ENCODE measurements around the gene ATM. TPM values are rescaled to one million over a fixed set of nuclear protein-coding genes. Genes with fewer than 3 reads are reported as not detected.
"Not testable (repeated sequence)": the region's sequence is repeated elsewhere in the genome, so short reads cannot be mapped to it uniquely, and the experiment has no call there.

The ATM gene
- total RNA-seq, 1 donor from 2014 or later = 37.3 TPM

DNA sequence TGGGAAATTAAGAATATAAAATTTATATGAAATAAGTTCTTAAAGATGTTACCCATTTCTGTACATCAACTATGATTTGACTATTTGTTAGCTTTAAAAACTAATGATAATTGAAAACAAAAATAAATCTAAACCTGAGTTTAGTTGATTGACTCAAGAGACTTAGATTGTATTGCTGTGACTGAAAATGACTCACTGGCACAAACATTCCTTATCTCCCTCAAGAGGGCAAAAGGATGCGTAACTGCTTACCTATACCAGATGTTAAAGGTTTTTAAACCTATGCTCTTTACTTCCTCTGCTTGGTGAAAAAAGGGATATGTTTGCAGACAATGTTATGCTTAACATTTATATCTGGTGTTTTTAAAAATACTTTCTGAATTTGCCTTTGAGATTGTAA is 30.3 kb downstream of the ATM start:
- H3K36me3 Mint-ChIP-seq (ENCODE audit: low read depth) = peaks cover 40% of the 10 kb centered on the region
- peaks cover 8% of the 10 kb centered on the region for H3K4me1 Mint-ChIP-seq (ENCODE audit: low read depth)
- no peaks in the 10 kb centered on the region for H3K27me3 Mint-ChIP-seq (ENCODE audit: insufficient read depth)
- no peak overlapping the region for H3K27ac Mint-ChIP-seq
- no peaks in the 10 kb centered on the region for H3K9me3 Mint-ChIP-seq
- intact Hi-C loops (cut with micrococcal nuclease) = no loop called here
- DNase-seq (ENCODE audit: low spot score) = no peak
- no peak overlapping the region for H3K4me3 Mint-ChIP-seq

DNA sequence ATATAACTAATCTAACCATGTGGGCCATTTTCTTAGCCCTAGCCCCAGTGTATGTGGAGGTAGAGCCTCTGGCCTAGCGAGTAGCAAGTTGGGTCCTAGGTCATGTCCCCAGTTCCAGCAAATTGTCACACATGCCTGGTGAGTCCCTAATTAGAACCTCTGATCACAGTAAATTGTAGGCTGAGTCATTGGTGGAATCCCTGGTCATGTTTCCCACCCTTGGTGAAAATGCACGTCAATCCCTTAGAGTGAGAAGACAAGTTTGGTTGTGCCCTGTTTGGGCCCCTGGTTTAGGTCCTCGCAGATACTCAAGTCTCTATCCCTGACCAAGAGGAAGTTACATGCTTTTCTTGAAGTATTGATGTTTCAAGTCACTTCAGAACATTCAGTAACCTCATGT is 46.7 kb downstream of the ATM start:
- H3K27me3 Mint-ChIP-seq (ENCODE audit: insufficient read depth) = no peaks in the 10 kb centered on the region
- peaks cover 9% of the 10 kb centered on the region for H3K9me3 Mint-ChIP-seq
- peaks cover 39% of the 10 kb centered on the region for H3K36me3 Mint-ChIP-seq (ENCODE audit: low read depth)
- intact Hi-C loops (cut with micrococcal nuclease) = loop anchor here (2.0 kb wide), 1 partner anchor 21 kb away; no protein-coding TSS in a partner anchor
- H3K4me3 Mint-ChIP-seq = no peak overlapping the region
- no peak for DNase-seq (ENCODE audit: low spot score)
- H3K27ac Mint-ChIP-seq = no peak overlapping the region
- peaks cover 5% of the 10 kb centered on the region for H3K4me1 Mint-ChIP-seq (ENCODE audit: low read depth)

DNA sequence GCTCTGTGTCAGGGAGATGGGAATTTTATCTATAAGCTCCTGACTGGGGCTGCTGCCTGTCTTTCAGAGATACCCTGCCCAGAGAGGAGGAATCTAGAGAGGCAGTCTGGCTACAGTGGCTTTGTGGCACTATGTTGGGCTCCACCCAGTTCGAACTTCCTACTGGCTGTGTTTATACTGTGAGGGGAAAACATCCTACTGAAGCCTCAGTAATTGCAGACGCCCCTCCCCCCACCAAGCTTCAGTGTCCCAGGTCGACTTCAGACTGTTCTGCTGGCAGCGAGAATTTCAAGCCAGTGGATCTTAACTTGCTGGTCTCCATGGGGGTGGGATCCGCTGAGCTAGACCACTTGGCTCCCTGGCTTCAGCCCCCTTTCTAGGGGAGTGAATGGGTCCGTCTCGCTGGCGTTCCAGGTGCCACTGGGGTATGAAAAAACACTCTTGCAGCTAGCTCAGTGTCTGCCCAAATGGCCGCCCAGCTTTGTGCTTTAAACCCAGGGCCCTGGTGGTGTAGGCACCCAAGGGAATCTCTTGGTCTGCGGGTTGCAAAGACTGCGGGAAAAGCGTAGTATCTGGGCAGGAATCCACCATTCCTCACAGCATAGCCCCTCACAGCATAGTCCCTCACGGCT is 54.2 kb downstream of the ATM start:
- Mint-ChIP-seq H3K36me3 (ENCODE audit: low read depth) (peaks cover 57% of the 10 kb centered on the region), H3K9me3 (peaks cover 20% of the 10 kb centered on the region), H3K4me1 (ENCODE audit: low read depth) (peaks cover 11% of the 10 kb centered on the region)
- DNase-seq (ENCODE audit: low spot score); intact Hi-C loops (cut with micrococcal nuclease); H3K27me3 Mint-ChIP-seq (ENCODE audit: insufficient read depth); H3K4me3 Mint-ChIP-seq; H3K27ac Mint-ChIP-seq: not testable (repeated sequence)

- no peak for DNase-seq (ENCODE audit: low spot score)
- H3K27me3 Mint-ChIP-seq (ENCODE audit: insufficient read depth) = no peaks in the 10 kb centered on the region
- peaks cover 54% of the 10 kb centered on the region for H3K36me3 Mint-ChIP-seq (ENCODE audit: low read depth)
- peaks cover 20% of the 10 kb centered on the region for H3K9me3 Mint-ChIP-seq
- intact Hi-C loops (cut with micrococcal nuclease) = no loop called here
- H3K4me1 Mint-ChIP-seq (ENCODE audit: low read depth) = peaks cover 11% of the 10 kb centered on the region
- no peak overlapping the region for H3K27ac Mint-ChIP-seq
- H3K4me3 Mint-ChIP-seq = no peak overlapping the region
Measured at GRCh38 chr11:108278546-108278945, 55.7 kb downstream of the ATM start.

- Mint-ChIP-seq H3K4me3 (no peak overlapping the region), H3K36me3 (ENCODE audit: low read depth) (peaks cover 50% of the 10 kb centered on the region), H3K27me3 (ENCODE audit: insufficient read depth) (no peaks in the 10 kb centered on the region), H3K4me1 (ENCODE audit: low read depth) (peaks cover 11% of the 10 kb centered on the region), H3K27ac (no peak overlapping the region), H3K9me3 (peaks cover 17% of the 10 kb centered on the region)
- intact Hi-C loops (cut with micrococcal nuclease) = no loop called here
- no peak for DNase-seq (ENCODE audit: low spot score)
Measured at GRCh38 chr11:108278954-108279353, 56.1 kb downstream of the ATM start.

DNA sequence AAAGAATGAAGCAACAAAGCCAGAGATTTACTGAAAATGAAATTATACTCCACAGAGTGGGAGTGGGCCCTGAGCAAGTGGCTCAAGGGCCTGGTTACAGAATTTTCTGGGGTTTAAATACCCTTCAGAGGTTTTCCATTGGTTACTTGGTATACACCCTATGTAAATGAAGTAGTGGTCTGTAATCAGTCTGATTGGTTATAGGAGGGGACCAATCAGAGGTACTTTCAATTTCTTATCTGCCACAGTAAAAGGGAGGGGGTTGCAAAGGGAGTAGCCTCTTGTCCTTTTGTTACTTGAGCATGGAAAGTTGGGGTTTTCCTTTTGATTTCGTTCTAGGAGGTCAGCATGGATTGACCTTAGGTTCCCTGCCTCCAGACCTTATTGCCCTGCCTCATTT is 63.5 kb downstream of the ATM start:
- Mint-ChIP-seq H3K9me3 (no peaks in the 10 kb centered on the region), H3K36me3 (ENCODE audit: low read depth) (peaks cover 31% of the 10 kb centered on the region), H3K4me1 (ENCODE audit: low read depth) (no peaks in the 10 kb centered on the region), H3K27ac (no peak overlapping the region), H3K27me3 (ENCODE audit: insufficient read depth) (no peaks in the 10 kb centered on the region), H3K4me3 (no peak overlapping the region)
- intact Hi-C loops (cut with micrococcal nuclease) = no loop called here
- DNase-seq (ENCODE audit: low spot score) = no peak

DNA sequence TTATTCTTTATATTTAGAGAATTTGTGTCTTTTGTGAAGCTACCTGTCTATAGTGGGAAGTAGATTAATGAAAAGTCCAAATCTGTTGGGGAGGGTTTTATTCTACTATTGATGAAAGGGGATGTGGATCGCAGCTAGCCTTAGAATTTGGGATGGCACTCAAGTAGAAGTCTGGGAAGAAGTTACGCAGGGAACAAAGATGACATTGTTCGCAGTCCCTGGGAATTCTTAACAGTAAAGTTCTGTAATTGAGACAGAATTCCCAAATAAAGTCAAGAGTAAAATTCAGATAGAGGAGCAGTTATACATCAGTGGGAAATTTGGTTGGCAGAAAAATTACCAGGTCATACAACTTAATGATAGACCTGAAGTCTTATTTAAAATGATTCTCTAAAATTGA is 64.1 kb downstream of the ATM start:
- no peak overlapping the region for H3K4me3 Mint-ChIP-seq
- H3K27me3 Mint-ChIP-seq (ENCODE audit: insufficient read depth) = no peaks in the 10 kb centered on the region
- intact Hi-C loops (cut with micrococcal nuclease) = no loop called here
- peaks cover 33% of the 10 kb centered on the region for H3K36me3 Mint-ChIP-seq (ENCODE audit: low read depth)
- no peaks in the 10 kb centered on the region for H3K9me3 Mint-ChIP-seq
- H3K27ac Mint-ChIP-seq = no peak overlapping the region
- H3K4me1 Mint-ChIP-seq (ENCODE audit: low read depth) = no peaks in the 10 kb centered on the region
- no peak for DNase-seq (ENCODE audit: low spot score)

- H3K4me1 Mint-ChIP-seq (ENCODE audit: low read depth); H3K9me3 Mint-ChIP-seq; DNase-seq (ENCODE audit: low spot score); H3K27ac Mint-ChIP-seq; intact Hi-C loops (cut with micrococcal nuclease); H3K27me3 Mint-ChIP-seq (ENCODE audit: insufficient read depth); H3K4me3 Mint-ChIP-seq: not testable (repeated sequence)
- H3K36me3 Mint-ChIP-seq (ENCODE audit: low read depth) = peaks cover 29% of the 10 kb centered on the region
Measured at GRCh38 chr11:108289066-108289465, 66.2 kb downstream of the ATM start.

DNA sequence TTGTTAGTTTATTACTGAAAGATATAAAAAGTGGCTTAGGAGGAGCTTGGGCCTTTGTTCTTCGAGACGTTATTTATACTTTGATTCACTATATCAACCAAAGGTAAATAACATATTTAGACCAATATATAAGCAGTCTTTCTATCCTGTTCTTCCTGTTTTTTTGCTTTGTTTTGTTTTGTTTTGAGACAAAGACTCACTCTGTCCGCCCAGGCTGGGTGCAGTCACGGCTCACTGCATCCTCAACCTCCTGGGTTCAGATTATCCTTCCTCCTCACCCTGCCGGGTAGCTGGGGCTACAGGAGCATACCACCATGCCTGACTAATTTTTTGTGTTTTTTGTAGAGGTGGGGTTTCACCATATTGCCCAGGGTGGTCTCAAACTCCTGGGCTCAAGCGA is 66.8 kb downstream of the ATM start:
- no peak overlapping the region for H3K27ac Mint-ChIP-seq
- H3K9me3 Mint-ChIP-seq = no peaks in the 10 kb centered on the region
- H3K4me1 Mint-ChIP-seq (ENCODE audit: low read depth) = no peaks in the 10 kb centered on the region
- H3K27me3 Mint-ChIP-seq (ENCODE audit: insufficient read depth) = no peaks in the 10 kb centered on the region
- no peak overlapping the region for H3K4me3 Mint-ChIP-seq
- DNase-seq (ENCODE audit: low spot score) = no peak
- H3K36me3 Mint-ChIP-seq (ENCODE audit: low read depth) = peaks cover 25% of the 10 kb centered on the region
- intact Hi-C loops (cut with micrococcal nuclease) = no loop called here

GRCh38 chr11:108293229-108293628 is 70.4 kb downstream of the ATM start:
- intact Hi-C loops (cut with micrococcal nuclease) = no loop called here
- Mint-ChIP-seq H3K4me1 (ENCODE audit: low read depth) (no peaks in the 10 kb centered on the region), H3K27me3 (ENCODE audit: insufficient read depth) (no peaks in the 10 kb centered on the region), H3K27ac (no peak overlapping the region), H3K9me3 (no peaks in the 10 kb centered on the region), H3K4me3 (no peak overlapping the region), H3K36me3 (ENCODE audit: low read depth) (peaks cover 17% of the 10 kb centered on the region)
- no peak for DNase-seq (ENCODE audit: low spot score)

DNA sequence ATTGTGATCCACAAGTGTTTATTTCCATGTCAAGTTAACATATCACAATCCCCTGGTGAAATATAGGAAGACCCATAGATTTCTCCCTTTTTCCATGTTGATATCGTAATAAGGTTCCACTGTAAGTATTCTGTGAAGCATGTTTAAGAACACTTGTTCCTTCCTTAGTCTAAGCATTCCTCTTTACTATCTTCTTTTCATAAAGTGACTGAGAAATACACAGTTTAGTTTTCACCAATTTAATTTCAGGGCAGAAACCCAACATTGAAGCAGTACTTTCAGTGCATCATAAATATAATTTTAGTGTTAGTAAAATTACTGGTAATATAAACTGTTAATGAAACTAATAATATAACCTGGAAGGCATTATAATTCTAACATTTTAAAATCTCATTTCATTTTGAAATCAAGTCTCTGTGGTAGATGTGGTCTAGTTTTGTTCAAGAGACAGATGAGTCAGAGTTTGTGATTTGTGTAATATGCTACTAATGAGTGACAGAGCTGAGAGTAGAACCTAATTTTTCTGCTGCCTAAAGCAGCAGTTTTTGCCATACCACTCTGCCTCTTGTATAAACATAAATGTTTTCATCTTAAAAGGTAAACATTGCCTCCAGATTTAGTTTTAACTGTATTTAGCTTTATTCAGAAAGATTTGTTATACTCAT is 79.4 kb downstream of the ATM start:
- DNase-seq (ENCODE audit: low spot score) = no peak
- no peaks in the 10 kb centered on the region for H3K4me1 Mint-ChIP-seq (ENCODE audit: low read depth)
- no peaks in the 10 kb centered on the region for H3K9me3 Mint-ChIP-seq
- intact Hi-C loops (cut with micrococcal nuclease) = loop anchor here (5.0 kb wide), 1 partner anchor 65 kb away; no protein-coding TSS in a partner anchor
- peaks cover 43% of the 10 kb centered on the region for H3K36me3 Mint-ChIP-seq (ENCODE audit: low read depth)
- no peaks in the 10 kb centered on the region for H3K27me3 Mint-ChIP-seq (ENCODE audit: insufficient read depth)
- H3K4me3 Mint-ChIP-seq = no peak overlapping the region
- no peak overlapping the region for H3K27ac Mint-ChIP-seq

DNA sequence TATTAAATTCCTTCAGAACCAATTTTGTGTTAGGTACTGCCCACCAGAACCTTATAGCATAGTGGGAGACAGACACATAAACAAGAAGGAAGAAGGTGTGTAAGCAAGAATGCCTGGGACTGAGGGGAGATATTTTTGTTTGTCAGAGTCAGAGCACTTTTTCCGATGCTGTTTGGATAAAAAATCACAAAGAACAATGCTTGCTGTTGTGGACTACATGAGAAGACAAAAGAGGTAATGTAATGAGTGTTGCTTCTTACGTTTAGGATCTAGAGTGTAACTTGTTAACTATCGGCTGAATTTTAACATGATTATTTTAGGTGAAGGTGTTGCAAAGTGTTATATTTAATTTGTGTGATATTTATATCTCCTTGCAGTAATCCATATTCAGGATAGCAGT is 84.9 kb downstream of the ATM start:
- no peaks in the 10 kb centered on the region for H3K9me3 Mint-ChIP-seq
- no peaks in the 10 kb centered on the region for H3K27me3 Mint-ChIP-seq (ENCODE audit: insufficient read depth)
- no peak for DNase-seq (ENCODE audit: low spot score)
- H3K4me3 Mint-ChIP-seq = no peak overlapping the region
- no peak overlapping the region for H3K27ac Mint-ChIP-seq
- H3K4me1 Mint-ChIP-seq (ENCODE audit: low read depth) = no peaks in the 10 kb centered on the region
- peaks cover 28% of the 10 kb centered on the region for H3K36me3 Mint-ChIP-seq (ENCODE audit: low read depth)
- intact Hi-C loops (cut with micrococcal nuclease) = no loop called here

- Mint-ChIP-seq H3K27me3 (ENCODE audit: insufficient read depth) (no peaks in the 10 kb centered on the region), H3K27ac (no peak overlapping the region), H3K4me3 (no peak overlapping the region), H3K9me3 (no peaks in the 10 kb centered on the region), H3K36me3 (ENCODE audit: low read depth) (peaks cover 28% of the 10 kb centered on the region), H3K4me1 (ENCODE audit: low read depth) (no peaks in the 10 kb centered on the region)
- intact Hi-C loops (cut with micrococcal nuclease) = no loop called here
- no peak for DNase-seq (ENCODE audit: low spot score)
Measured at GRCh38 chr11:108313444-108313843, 90.6 kb downstream of the ATM start.
